ENCODE results near the gene CDKL1.

Gene CDKL1

GRCh38 chr14:50355692-50356091 lies 41.0 kb downstream of the CDKL1 start:
- DNase-seq: no peak

- DNase-seq: no peak
Measured at GRCh38 chr14:50354527-50354926, 42.2 kb downstream of the CDKL1 start.

- DNase-seq: no peak
Measured at GRCh38 chr14:50353126-50353525, 43.6 kb downstream of the CDKL1 start.

GRCh38 chr14:50352584-50352983 lies 44.1 kb downstream of the CDKL1 start:
- DNase-seq: no peak

- DNase-seq: no peak
Measured at GRCh38 chr14:50350975-50351374, 45.7 kb downstream of the CDKL1 start.

- DNase-seq: no peak
Measured at GRCh38 chr14:50348933-50349332, 47.7 kb downstream of the CDKL1 start.

- no peak for DNase-seq
Measured at GRCh38 chr14:50347521-50347920, 49.2 kb downstream of the CDKL1 start.

GRCh38 chr14:50345846-50346422 lies 50.7 kb downstream of the CDKL1 start:
- no peak for DNase-seq

GRCh38 chr14:50344876-50345563 lies 51.7 kb downstream of the CDKL1 start:
- no peak for DNase-seq

- no peak for DNase-seq
Measured at GRCh38 chr14:50344116-50344775, 52.4 kb downstream of the CDKL1 start.

GRCh38 chr14:50343434-50343833 lies 53.2 kb downstream of the CDKL1 start:
- no peak for DNase-seq

GRCh38 chr14:50342221-50343078 lies 54.2 kb downstream of the CDKL1 start:
- peak; percentile 41 for DNase-seq

GRCh38 chr14:50340963-50341362 lies 55.7 kb downstream of the CDKL1 start:
- DNase-seq: no peak

GRCh38 chr14:50340045-50340444 lies 56.6 kb downstream of the CDKL1 start:
- no peak for DNase-seq

- peak; percentile 37 for DNase-seq
Measured at GRCh38 chr14:50339178-50339804, 57.4 kb downstream of the CDKL1 start.

- DNase-seq: no peak
Measured at GRCh38 chr14:50338587-50338986, 58.1 kb downstream of the CDKL1 start.

GRCh38 chr14:50335989-50336824 lies 60.5 kb downstream of the CDKL1 start:
- peak; percentile 17 for DNase-seq

GRCh38 chr14:50335389-50335788 lies 61.3 kb downstream of the CDKL1 start:
- DNase-seq: peak; percentile 94

GRCh38 chr14:50334211-50334610 lies 62.5 kb downstream of the CDKL1 start:
- no peak for DNase-seq

GRCh38 chr14:50333014-50333509 lies 63.6 kb downstream of the CDKL1 start:
- no peak for DNase-seq

GRCh38 chr14:50331596-50331995 lies 65.1 kb downstream of the CDKL1 start:
- no peak for DNase-seq

All from NCI-H2029 treated with DMSO at 0.1 percent for 48 hours (cell line).